NCI-H1417 (cell line): ENCODE results near the gene SEMA3D.

Experiments used
- DNase-seq, 3 experiments: peaks; one replicate each; lab custom pipeline; 2025; lab: John Stamatoyannopoulos, UW

SEMA3D gene

GRCh38 chr7:85186521-85187241 lies at the start of gene SEMA3D:
Gene SEMA3D (minus strand): TSS chr7:85187056. CDS start chr7:85121891, 65,165 bp downstream.
- DNase-seq: peak; percentile 82 to 95 (median 94)

GRCh38 chr7:85234730-85235129 lies 47.9 kb upstream of the SEMA3D start:
- no peak for DNase-seq

GRCh38 chr7:85232068-85232467 lies 45.2 kb upstream of the SEMA3D start:
- DNase-seq: no peak

GRCh38 chr7:85230623-85231022 lies 43.8 kb upstream of the SEMA3D start:
- no peak for DNase-seq

- DNase-seq: no peak
Observed at GRCh38 chr7:85229544-85229943, 42.7 kb upstream of the SEMA3D start.

GRCh38 chr7:85226361-85227085 lies 39.7 kb upstream of the SEMA3D start:
- no peak for DNase-seq

GRCh38 chr7:85224171-85224570 lies 37.3 kb upstream of the SEMA3D start:
- no peak for DNase-seq

GRCh38 chr7:85222522-85222921 lies 35.7 kb upstream of the SEMA3D start:
- DNase-seq: no peak

- DNase-seq: no peak
Observed at GRCh38 chr7:85221796-85222195, 34.9 kb upstream of the SEMA3D start.

GRCh38 chr7:85220651-85221050 lies 33.8 kb upstream of the SEMA3D start:
- no peak for DNase-seq

- DNase-seq: no peak
Observed at GRCh38 chr7:85220023-85220422, 33.2 kb upstream of the SEMA3D start.

- no peak for DNase-seq
Observed at GRCh38 chr7:85217085-85217484, 30.2 kb upstream of the SEMA3D start.

- no peak for DNase-seq
Observed at GRCh38 chr7:85215098-85215497, 28.2 kb upstream of the SEMA3D start.

GRCh38 chr7:85213500-85213899 lies 26.6 kb upstream of the SEMA3D start:
- DNase-seq: no peak

GRCh38 chr7:85205754-85206153 lies 18.9 kb upstream of the SEMA3D start:
- DNase-seq: no peak

GRCh38 chr7:85204496-85204895 lies 17.6 kb upstream of the SEMA3D start:
- DNase-seq: no peak

- DNase-seq: no peak
Observed at GRCh38 chr7:85204061-85204460, 17.2 kb upstream of the SEMA3D start.

- DNase-seq: no peak
Observed at GRCh38 chr7:85201209-85201608, 14.4 kb upstream of the SEMA3D start.

GRCh38 chr7:85196696-85197095 lies 9.8 kb upstream of the SEMA3D start:
- DNase-seq: no peak

GRCh38 chr7:85191383-85191782 lies 4.5 kb upstream of the SEMA3D start:
- DNase-seq: peak in 1 of 3 experiments; percentile 56

GRCh38 chr7:85186083-85186520 lies 754 bp downstream of the SEMA3D start:
- peak; percentile 20 to 90 (median 88) for DNase-seq

GRCh38 chr7:85185424-85186082 lies 1.3 kb downstream of the SEMA3D start:
- peak; percentile 28 to 90 (median 79) for DNase-seq
